Cardiac muscle cell (in vitro differentiated cells and primary cell): ENCODE data around the gene NAP1L4. TPM values are rescaled to one million over a fixed set of nuclear protein-coding genes. Genes with fewer than 3 reads are reported as not detected.
A peak's percentile ranks its signal among the peaks of the same experiment; 100 is the strongest.

Experiments
- DNase-seq, 2 donors: peaks; one replicate each; pipeline versions ENCODE4 v3.0.0 to v3.0.0-alpha.2; 2010 to 2017; ENCODE audit warnings: low read depth in 1 of 2, low spot score in 1 of 2
- H3K27ac ChIP-seq: fragments of 200-600 bp; sonication (generic); 2 replicates; pipeline ENCODE4 v1.5.1; 2016
- H3K27me3 ChIP-seq: fragments of 200-600 bp; sonication (generic); 2 replicates; pipeline ENCODE4 v1.6.0; 2016; ENCODE audit warnings: control low read depth
- H3K36me3 ChIP-seq: fragments of 200-600 bp; sonication (generic); 2 replicates; pipeline ENCODE4 v1.5.1; 2016; ENCODE audit warnings: control low read depth
- H3K4me1 ChIP-seq: fragments of 200-600 bp; sonication (generic); 2 replicates; pipeline ENCODE4 v1.8.1; 2017; ENCODE audit warnings: low read depth, mild to moderate bottlenecking, mixed run types
- H3K4me3 ChIP-seq: fragments of 200-600 bp; sonication (generic); 2 replicates; pipeline ENCODE4 v1.5.1; 2016; ENCODE audit warnings: mild to moderate bottlenecking
- H3K9me3 ChIP-seq: fragments of 200-600 bp; sonication (generic); 2 replicates; pipeline ENCODE4 v1.5.1; 2017; ENCODE audit warnings: low read depth, mild to moderate bottlenecking, control low read depth
- CTCF ChIP-seq: IDR thresholded peaks from 2 replicates; pipeline ENCODE4 v1.5.1; 2012; ENCODE audit warnings: low read depth, mild to moderate bottlenecking, low read length
- polyA plus RNA-seq: library from polyadenylated mRNA; unstranded; fragments of >200 nt; fragmentation: Nextera tagmentation; extraction: Ambion mirVana; gene quantifications from 2 replicates; pipeline ENCODE4 v1.2.1, GENCODE V29; 2016
- total RNA-seq: library from RNA; depleted of rRNA; stranded (reverse); fragments of >200 nt; gene quantifications from 2 replicates; pipeline ENCODE4 v1.2.3, GENCODE V29; 2016

NAP1L4 gene
- total and polyA plus RNA-seq, 2 experiments from 2014 or later = 132 to 254 TPM

- TF ChIP-seq CTCF = no peak
- DNase-seq = no peak
- no peaks in the 10 kb centered on the region for H3K27me3 ChIP-seq
- H3K4me3 ChIP-seq = no peak overlapping the region
- H3K4me1 ChIP-seq = peaks cover 9% of the 10 kb centered on the region
- H3K36me3 ChIP-seq = peaks cover 17% of the 10 kb centered on the region
- H3K9me3 ChIP-seq = no peaks in the 10 kb centered on the region
- H3K27ac ChIP-seq = no peak overlapping the region
These were observed 11.0 kb downstream of the NAP1L4 start for GRCh38 chr11:2981130-2981529.

GRCh38 chr11:2980168-2980840 lies 11.8 kb downstream of the NAP1L4 start:
- H3K27ac ChIP-seq = no peak overlapping the region
- H3K4me3 ChIP-seq = no peak overlapping the region
- no peaks in the 10 kb centered on the region for H3K27me3 ChIP-seq
- no peak for DNase-seq
- no peak for TF ChIP-seq CTCF
- H3K9me3 ChIP-seq = no peaks in the 10 kb centered on the region
- peaks cover 18% of the 10 kb centered on the region for H3K36me3 ChIP-seq
- H3K4me1 ChIP-seq = peaks cover 9% of the 10 kb centered on the region

- no peaks in the 10 kb centered on the region for H3K9me3 ChIP-seq
- H3K27ac ChIP-seq = no peak overlapping the region
- H3K4me1 ChIP-seq = no peaks in the 10 kb centered on the region
- H3K4me3 ChIP-seq = no peak overlapping the region
- H3K36me3 ChIP-seq = peaks cover 42% of the 10 kb centered on the region
- DNase-seq = no peak
- TF ChIP-seq CTCF = no peak
- H3K27me3 ChIP-seq = no peaks in the 10 kb centered on the region
These were observed 15.0 kb downstream of the NAP1L4 start for GRCh38 chr11:2977113-2977512.

GRCh38 chr11:2976294-2977063 lies 15.7 kb downstream of the NAP1L4 start:
- no peak for DNase-seq
- H3K4me1 ChIP-seq = no peaks in the 10 kb centered on the region
- peaks cover 49% of the 10 kb centered on the region for H3K36me3 ChIP-seq
- no peaks in the 10 kb centered on the region for H3K27me3 ChIP-seq
- no peak for TF ChIP-seq CTCF
- H3K4me3 ChIP-seq = no peak overlapping the region
- no peak overlapping the region for H3K27ac ChIP-seq
- H3K9me3 ChIP-seq = no peaks in the 10 kb centered on the region

- DNase-seq = peak in 1 of 2 donors; percentile 44
- peak; percentile 50 for TF ChIP-seq CTCF
- H3K36me3 ChIP-seq = peaks cover 57% of the 10 kb centered on the region
- H3K4me3 ChIP-seq = no peak overlapping the region
- H3K27ac ChIP-seq = no peak overlapping the region
- no peaks in the 10 kb centered on the region for H3K27me3 ChIP-seq
- no peaks in the 10 kb centered on the region for H3K9me3 ChIP-seq
- H3K4me1 ChIP-seq = no peaks in the 10 kb centered on the region
These were observed 16.5 kb downstream of the NAP1L4 start for GRCh38 chr11:2975594-2975993.
